Activated naive CD8-positive, alpha-beta T cell treated with anti-CD3 and anti-CD28 coated beads, Interleukin-2, amount 10 ng/mL, durations not matched to agents 7 days and 5 days (primary cell): ENCODE results near the gene NLRC5. TPM values are rescaled to one million over a fixed set of nuclear protein-coding genes. Genes with fewer than 3 reads are reported as not detected.
A peak's percentile ranks its signal among the peaks of the same experiment; 100 is the strongest.
"Not testable (repeated sequence)": the region's sequence is repeated elsewhere in the genome, so short reads cannot be mapped to it uniquely, and the experiment has no call there.

ENCODE experiments used
- ATAC-seq: fragments of 150-1000 bp; cut with Tn5 transposase; one replicate; pipeline ENCODE4 v1.10.0; 2021; ENCODE audit warnings: low read depth, moderate library complexity
- POLR2A ChIA-PET: fragments of 350-600 bp; sonication (Branson Sonifier 250); formaldehyde crosslinking; loops from one replicate; lab custom pipeline; 2021; ENCODE audit warnings: antibody characterized with exemption; lab: Charles Lee
- DNase-seq: peaks from one replicate; pipeline ENCODE4 v3.0.0; 2021
- H3K27ac Mint-ChIP-seq: one replicate; pipeline ENCODE4 v1.8.0; 2022; ENCODE audit warnings: mild to moderate bottlenecking, mixed read lengths
- H3K27me3 Mint-ChIP-seq: one replicate; pipeline ENCODE4 v1.8.0; 2022; ENCODE audit warnings: mild to moderate bottlenecking, moderate library complexity, mixed read lengths
- H3K36me3 Mint-ChIP-seq: one replicate; pipeline ENCODE4 v1.8.0; 2021; ENCODE audit warnings: mild to moderate bottlenecking, mixed read lengths
- H3K4me1 Mint-ChIP-seq: one replicate; pipeline ENCODE4 v1.8.0; 2021; ENCODE audit warnings: mixed read lengths
- H3K4me3 Mint-ChIP-seq: one replicate; pipeline ENCODE4 v1.8.0; 2022; ENCODE audit warnings: mild to moderate bottlenecking, moderate library complexity, mixed read lengths
- H3K9me3 Mint-ChIP-seq: one replicate; pipeline ENCODE4 v1.8.0; 2021; ENCODE audit warnings: mixed read lengths
- total RNA-seq, 2 experiments: library from RNA; stranded (reverse); gene quantifications; one replicate each; pipeline ENCODE4 v1.2.3, GENCODE V29; 2021

Gene NLRC5
- total RNA-seq, 2 experiments from 2014 or later = 401 to 414 TPM

DNA sequence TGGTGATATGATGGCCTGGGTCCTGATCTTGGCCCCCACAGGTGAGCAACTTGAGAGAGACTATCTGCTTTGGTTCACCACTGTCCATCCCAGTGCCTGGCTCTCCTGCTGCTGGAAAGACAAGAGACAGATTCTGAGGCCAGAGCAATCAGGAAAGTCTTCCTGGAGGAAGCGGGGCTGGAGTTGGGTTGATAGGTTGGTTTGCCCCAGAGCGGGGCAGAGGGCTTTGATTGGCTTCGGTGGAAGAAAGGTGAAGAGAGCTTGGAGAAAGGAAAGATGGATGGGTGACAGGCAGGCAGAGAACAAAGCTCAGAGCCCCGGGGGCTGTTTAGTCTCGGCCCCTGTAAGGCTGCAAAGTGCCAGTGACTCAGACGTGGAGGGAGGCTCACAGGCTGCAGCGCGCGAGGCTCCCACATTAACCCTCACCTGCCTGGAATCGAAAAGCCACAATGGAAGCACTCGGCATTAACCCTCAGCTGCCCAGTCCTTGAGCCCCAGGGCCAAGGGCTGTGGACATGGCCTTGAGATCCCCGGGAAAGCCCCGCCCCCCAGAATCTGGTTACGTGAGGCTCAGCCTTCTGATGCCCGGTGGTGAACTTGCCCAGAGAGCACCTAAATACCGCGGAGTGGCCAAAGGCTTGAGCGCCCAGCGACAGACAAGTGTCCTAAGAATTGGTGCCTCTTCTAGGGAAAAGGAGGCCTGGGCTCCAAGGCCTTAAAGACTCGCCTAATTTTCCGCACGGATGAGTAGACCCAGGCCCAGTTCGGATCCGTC lies 102.0 kb downstream of the NLRC5 start:
- Mint-ChIP-seq H3K27ac (peak overlapping the region; percentile 8), H3K27me3 (peaks cover 38% of the 10 kb centered on the region), H3K4me3 (peak overlapping the region; percentile 44), H3K4me1 (peaks cover 2% of the 10 kb centered on the region), H3K9me3 (no peaks in the 10 kb centered on the region), H3K36me3 (no peaks in the 10 kb centered on the region)
- no peak for ATAC-seq
- POLR2A ChIA-PET = interaction anchor here (1.0 to 1.5 kb wide), 4 partner anchors 35 to 96 kb away, joined by 3 to 4 read pairs (median 3); no protein-coding TSS in a partner anchor
- DNase-seq = no peak

DNA sequence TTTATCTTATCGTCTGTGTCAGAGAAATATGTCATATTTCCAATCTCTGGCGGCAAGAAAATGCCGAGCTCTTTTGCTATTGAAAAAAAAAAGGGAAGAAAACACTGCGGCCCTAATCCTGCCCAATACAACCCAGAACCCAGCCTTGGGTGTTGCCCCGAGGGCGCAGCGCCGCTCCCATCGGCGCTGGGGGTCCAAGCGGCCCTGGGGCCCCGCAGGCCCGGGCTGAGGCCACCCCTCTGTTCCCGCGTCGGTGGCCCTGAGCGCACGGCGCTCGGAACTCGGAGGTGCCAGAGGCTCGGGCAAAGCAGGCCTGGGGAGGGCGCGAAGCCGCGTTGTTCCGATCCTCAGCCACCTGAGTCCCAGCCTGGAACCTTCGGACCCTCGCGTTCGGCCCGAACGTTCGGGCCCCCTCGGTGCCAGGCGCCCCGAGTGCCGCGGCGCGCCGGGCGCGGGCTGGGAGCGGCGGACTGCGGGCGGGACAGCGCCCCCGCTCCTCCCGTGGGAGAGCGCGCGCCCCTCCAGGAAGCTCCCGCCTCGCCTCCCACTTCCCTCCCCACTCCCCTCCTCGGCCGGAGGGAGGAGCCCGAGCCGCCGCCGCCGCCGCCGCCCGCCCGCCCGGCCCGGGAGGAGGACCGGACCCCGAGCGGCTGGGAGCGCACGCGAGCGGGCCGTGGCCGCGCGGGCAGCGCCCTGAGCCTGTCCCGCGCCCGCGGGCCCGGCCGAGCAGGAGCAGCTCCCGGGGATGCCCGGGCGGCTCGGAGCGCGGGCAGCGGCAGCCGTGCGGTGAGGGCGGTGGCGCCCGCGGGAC lies 102.8 kb downstream of the NLRC5 start, which contains the start of gene CPNE2:
Gene CPNE2 (plus strand): TSS at position 609 of the 811 bp plus-strand sequence. CDS start 18,160 bp downstream, outside the sequence.
- Mint-ChIP-seq H3K9me3 (no peaks in the 10 kb centered on the region), H3K27me3 (peaks cover 38% of the 10 kb centered on the region), H3K27ac (peak within 1 kb of the TSS; percentile 13), H3K4me1 (peaks cover 4% of the 10 kb centered on the region), H3K4me3 (peak within 1 kb of the TSS; percentile 74), H3K36me3 (no peaks in the 10 kb centered on the region)
- ATAC-seq (peak; percentile 62), DNase-seq (no peak)
- POLR2A ChIA-PET = interaction anchor here (0.7 to 1.8 kb wide), 8 partner anchors 31 to 153 kb away, joined by 3 to 4 read pairs (median 4); partner anchors contain the start of gene ARL2BP

DNA sequence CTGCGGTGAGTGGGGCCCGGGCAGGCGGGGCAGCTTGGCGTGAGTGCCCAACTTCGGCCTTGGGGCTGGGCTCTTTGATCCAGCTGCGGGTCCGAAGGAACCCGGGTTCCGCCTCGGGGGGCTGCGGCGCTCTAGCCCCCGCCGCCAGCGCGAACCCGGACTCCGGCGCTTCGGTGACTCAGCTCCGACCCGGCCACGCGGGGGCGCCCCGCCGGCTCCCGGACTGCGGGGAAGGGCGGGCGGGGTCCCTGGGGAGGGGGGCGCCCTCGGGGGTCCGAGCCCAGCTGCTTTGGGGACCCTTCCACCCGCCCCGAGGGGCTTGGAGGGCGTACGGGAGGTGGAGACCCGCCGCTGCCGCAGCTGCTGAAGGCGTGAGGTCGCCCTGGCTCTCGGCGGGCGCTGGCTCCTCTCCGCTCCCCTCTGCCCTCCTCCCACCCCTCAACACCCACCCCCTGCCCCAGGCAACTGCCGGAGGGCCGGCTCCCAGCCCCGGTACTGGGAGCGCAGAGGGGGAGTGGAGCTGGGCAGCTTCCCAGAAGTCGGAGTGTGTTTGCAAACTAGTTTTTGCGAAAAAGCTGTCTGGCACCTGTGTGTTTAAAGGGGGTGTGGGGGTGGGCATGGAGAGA lies 103.5 kb downstream of the NLRC5 start:
- Mint-ChIP-seq H3K4me3 (peak overlapping the region; percentile 74), H3K27ac (no peak overlapping the region), H3K27me3 (peaks cover 38% of the 10 kb centered on the region), H3K4me1 (peaks cover 5% of the 10 kb centered on the region), H3K36me3 (no peaks in the 10 kb centered on the region), H3K9me3 (no peaks in the 10 kb centered on the region)
- POLR2A ChIA-PET = interaction anchor here (0.7 to 1.8 kb wide), 7 partner anchors 31 to 153 kb away, joined by 3 to 5 read pairs (median 4); partner anchors contain the start of gene ARL2BP
- DNase-seq (peak; percentile 81), ATAC-seq (peak; percentile 66)

DNA sequence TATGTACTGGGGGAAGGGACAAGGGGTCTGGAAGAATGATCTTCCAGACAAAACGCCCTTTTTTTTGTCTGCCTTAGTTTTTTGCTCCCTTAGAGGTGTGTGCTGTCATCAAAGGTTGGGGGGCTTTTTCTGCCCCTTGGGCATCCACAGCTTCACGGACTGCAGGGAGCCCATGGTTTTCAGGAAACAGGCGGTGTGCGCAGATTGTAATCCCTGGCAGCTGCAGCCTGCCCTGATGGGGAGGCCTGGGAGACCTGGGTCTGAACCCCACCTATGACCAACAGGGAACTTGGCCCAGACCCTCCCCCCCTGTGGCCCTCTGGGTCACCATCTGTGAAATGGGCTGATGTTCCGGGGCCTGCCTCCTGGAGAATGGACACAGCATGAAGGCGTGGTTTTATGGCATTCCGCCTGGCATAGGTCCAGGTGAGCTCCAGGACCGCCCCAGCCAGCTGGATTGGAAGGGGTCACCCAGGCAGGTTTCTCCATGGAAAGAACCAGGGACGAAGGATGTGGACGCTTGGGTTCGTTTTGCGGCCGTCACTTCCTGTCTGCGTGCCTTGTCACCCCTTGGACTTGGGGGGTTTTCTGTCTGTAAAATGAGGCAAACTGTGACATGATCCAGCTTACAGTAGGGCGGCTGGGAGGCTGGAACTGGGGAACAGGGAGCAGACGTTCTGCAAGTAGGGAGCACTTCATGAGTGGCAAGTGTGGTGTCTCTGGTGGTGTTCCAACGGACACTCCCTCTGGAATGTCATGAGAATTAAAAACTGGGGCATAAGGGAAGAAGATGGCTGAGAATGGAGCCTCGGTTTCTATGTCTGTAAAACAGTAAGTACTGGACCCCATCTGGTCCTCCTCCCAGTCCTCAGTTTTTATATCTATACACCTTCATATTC lies 104.6 kb downstream of the NLRC5 start:
- Mint-ChIP-seq H3K36me3 (no peaks in the 10 kb centered on the region), H3K9me3 (no peaks in the 10 kb centered on the region), H3K4me3 (peak overlapping the region; percentile 74), H3K27me3 (peaks cover 37% of the 10 kb centered on the region), H3K27ac (peak overlapping the region; percentile 27), H3K4me1 (peaks cover 9% of the 10 kb centered on the region)
- no peak for DNase-seq
- ATAC-seq = no peak
- POLR2A ChIA-PET = interaction anchor here (0.6 to 1.8 kb wide), 6 partner anchors 11 to 47 kb away, joined by 3 to 5 read pairs (median 4); no protein-coding TSS in a partner anchor

DNA sequence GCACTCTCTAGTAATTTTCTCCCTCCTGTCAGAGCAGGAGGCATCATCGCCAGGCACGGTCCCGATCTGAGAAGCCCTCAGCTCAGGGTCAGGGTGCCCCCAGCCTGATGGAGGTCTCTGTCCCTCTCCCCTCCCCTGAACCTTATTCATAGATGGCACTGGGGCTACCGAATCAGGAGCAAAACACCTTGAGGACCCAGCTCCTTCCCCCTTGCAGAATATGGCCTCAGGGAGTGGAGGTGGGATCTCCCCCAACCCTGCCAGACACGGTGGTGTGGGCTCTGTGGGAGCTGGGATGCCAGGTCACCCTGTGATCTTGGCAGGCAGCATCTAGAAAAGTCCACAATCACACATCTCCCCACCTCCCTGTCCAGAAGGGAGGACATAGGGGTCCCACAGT lies 105.6 kb downstream of the NLRC5 start:
- ATAC-seq (no peak), DNase-seq (no peak)
- Mint-ChIP-seq H3K36me3 (no peaks in the 10 kb centered on the region), H3K4me3 (no peak overlapping the region), H3K27me3 (peaks cover 31% of the 10 kb centered on the region), H3K4me1 (peaks cover 9% of the 10 kb centered on the region), H3K9me3 (no peaks in the 10 kb centered on the region), H3K27ac (no peak overlapping the region)
- POLR2A ChIA-PET = no interaction called here

DNA sequence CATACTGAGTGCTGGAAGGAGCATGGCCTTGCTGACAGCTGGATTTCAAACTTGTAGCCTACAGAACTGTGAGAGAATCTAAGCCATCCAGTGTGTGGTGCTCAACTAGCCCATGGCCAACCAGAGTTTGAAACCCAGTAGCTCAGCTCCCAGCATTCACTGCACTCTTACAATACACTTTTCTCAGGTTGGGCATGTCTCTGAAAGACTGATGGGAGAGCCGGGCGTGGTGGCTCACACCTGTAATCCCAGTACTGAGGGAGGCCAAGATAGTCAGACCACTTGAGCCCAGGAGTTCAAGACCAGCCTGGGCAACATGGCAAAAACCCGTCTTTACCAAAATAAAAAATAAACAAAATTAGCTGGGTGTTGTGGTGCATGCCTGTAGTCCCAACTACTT lies 106.8 kb downstream of the NLRC5 start:
- Mint-ChIP-seq H3K27me3 (peaks cover 21% of the 10 kb centered on the region), H3K4me3 (no peak overlapping the region), H3K4me1 (peaks cover 10% of the 10 kb centered on the region), H3K9me3 (no peaks in the 10 kb centered on the region), H3K36me3 (no peaks in the 10 kb centered on the region), H3K27ac (no peak overlapping the region)
- DNase-seq = no peak
- no peak for ATAC-seq
- POLR2A ChIA-PET = no interaction called here

DNA sequence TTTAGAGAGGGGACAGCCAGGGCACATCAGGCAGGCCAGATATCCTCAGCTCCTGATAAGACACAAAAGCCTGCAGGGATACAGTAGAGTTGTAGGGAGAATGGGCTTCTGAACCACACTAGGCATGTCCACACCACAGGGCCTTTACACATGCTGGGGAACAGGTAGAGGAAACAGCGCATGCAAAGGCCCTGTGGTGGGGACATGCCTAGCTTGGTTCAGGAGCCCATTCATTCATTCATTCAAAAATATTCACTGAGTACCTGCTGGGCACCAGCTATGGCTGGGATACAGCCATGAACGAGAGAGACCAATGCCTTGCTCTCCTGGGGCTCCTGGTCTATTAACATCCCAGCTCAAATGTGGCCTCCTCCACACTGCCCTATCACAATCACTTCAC lies 107.4 kb downstream of the NLRC5 start:
- no peak for ATAC-seq

DNA sequence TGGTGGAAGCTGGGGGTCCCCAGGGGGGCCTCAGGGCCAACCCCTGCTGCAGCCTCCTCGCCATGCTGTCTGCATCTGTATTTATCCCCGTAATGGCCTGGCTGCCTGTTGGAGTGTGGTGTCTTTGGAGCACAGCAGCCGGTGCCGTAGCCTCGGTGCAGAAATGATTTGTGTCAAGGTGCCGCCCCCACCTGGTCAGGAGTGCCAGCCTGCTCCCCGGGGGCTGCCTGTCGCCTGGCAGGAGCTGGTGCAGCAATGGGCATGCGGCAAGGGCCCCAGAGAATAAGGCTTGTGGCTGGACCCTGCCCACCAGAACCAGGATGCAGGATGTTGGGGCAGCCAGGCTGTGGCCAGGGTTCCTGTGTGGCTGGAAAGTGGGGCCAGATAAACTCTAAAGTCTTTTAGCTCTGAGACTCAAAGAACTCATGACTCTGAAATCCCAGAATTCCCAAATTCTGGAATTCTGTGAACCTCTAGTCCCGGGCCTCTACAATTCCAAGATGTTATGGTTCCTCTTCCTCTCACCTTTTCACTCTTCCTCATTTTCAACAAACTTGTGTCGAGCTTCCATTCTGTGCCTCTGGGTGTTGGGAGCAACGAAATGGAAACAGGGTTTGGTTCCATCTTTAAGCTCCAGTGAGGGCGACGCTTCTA lies 109.0 kb downstream of the NLRC5 start:
- H3K4me3 Mint-ChIP-seq = no peak overlapping the region
- H3K9me3 Mint-ChIP-seq = no peaks in the 10 kb centered on the region
- no peaks in the 10 kb centered on the region for H3K36me3 Mint-ChIP-seq
- DNase-seq (no peak), ATAC-seq (no peak)
- H3K27me3 Mint-ChIP-seq = peaks cover 13% of the 10 kb centered on the region
- POLR2A ChIA-PET = interaction anchor here (0.7 kb wide), 1 partner anchor 11 kb away, joined by 3 read pairs; no protein-coding TSS in a partner anchor
- H3K4me1 Mint-ChIP-seq = peaks cover 9% of the 10 kb centered on the region
- no peak overlapping the region for H3K27ac Mint-ChIP-seq

More for the DNA sequence above, 107.4 kb downstream of the NLRC5 start:
- POLR2A ChIA-PET = no interaction called here
- Mint-ChIP-seq H3K27me3 (peaks cover 15% of the 10 kb centered on the region), H3K27ac (no peak overlapping the region), H3K4me3 (no peak overlapping the region), H3K9me3 (no peaks in the 10 kb centered on the region), H3K36me3 (no peaks in the 10 kb centered on the region), H3K4me1 (peaks cover 10% of the 10 kb centered on the region)
- no peak for DNase-seq

DNA sequence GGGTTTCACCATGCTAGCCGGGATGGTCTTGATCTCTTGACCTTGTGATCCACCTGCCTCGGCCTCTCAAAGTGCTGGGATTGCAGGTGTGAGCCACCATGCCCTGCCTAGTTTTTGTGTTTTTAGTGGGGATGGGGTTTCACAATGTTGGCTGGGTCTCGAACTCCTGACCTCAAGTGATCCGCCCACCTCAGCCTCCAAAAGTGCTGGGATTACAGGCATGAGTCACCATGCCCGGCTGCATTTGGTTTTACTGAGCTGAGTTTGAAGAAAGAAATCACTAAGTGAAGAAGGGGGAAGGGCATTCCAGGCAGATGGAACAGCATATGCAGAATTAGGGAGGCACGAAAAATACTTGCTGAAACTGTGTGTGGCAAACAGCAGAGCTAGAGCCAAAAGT lies 110.6 kb downstream of the NLRC5 start:
- not testable (repeated sequence) for ATAC-seq, H3K36me3 Mint-ChIP-seq, DNase-seq, H3K9me3 Mint-ChIP-seq, H3K27ac Mint-ChIP-seq, H3K4me3 Mint-ChIP-seq, H3K27me3 Mint-ChIP-seq
- H3K4me1 Mint-ChIP-seq = peaks cover 15% of the 10 kb centered on the region
- POLR2A ChIA-PET = interaction anchor here (0.7 kb wide), 1 partner anchor 159 kb away, joined by 6 read pairs; no protein-coding TSS in a partner anchor

DNA sequence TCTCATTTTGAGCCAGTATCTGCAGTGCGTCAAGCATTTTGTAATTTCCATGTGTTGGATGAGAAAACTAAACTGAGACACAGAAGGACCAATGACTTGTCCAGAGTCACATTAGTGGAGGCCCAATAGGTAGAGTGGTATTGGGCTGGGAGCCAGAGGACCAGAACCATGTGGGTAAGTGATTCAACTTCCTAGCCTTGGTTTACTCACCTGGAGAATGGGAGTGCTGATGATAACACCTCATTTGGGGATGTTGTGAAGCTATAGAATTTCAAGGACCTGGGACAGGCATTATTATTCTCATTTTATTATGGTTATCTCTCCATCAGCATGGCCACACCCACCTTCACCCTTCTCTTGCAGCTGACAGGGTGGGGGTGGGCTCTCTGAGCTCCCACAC lies 111.1 kb downstream of the NLRC5 start:
- no peak overlapping the region for H3K27ac Mint-ChIP-seq
- H3K36me3 Mint-ChIP-seq = no peaks in the 10 kb centered on the region
- ATAC-seq (no peak), DNase-seq (no peak)
- peaks cover 16% of the 10 kb centered on the region for H3K4me1 Mint-ChIP-seq
- no peak overlapping the region for H3K4me3 Mint-ChIP-seq
- H3K27me3 Mint-ChIP-seq = no peaks in the 10 kb centered on the region
- POLR2A ChIA-PET = no interaction called here
- H3K9me3 Mint-ChIP-seq = no peaks in the 10 kb centered on the region

DNA sequence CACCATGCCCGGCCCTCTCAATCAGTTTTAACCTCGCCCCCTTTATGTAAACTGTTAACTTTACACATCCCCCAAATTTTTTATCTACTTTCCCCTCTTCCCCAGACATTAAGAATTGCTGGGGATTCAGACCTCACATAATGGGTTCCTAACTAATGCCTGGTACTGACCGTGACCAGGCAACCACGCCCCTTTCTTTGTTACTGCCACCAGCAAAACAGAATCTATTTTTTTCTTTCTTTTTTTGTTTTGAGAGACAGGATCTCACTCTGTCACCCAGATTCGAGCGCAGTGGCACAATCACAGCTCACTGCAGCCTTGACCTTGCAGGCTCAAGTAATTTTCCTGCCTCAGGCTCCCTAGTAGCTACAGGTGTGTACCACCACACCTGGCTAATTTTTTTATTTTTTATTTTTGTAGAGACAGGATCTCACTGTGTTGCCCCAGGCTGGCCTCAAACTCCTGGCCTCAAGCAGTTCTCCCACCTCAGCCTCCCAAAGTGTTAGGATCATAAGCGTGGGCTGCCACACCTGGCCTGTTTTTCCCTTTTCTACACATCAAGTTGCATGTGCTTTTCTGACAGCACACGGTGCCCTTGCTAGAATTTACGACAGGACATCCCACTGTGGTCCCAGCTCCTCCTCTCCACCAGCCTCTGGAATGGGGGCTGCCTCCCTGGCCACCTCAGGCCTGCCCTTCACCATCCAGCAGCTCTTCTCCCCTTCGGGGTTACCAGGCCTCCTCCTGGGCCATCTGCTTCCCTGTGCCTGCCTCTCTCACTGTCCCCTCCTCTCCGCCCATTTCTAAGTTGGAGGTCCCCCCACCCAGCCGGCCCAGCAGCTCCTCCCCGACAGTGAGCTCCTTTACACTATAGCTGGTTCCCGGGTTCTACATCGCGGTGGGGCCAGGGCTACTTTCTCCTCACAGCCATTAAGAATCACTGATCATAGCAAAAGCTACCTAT lies 113.8 kb downstream of the NLRC5 start:
- ATAC-seq (no peak), DNase-seq (no peak)
- Mint-ChIP-seq H3K36me3 (no peaks in the 10 kb centered on the region), H3K27ac (peak overlapping the region; percentile 25), H3K27me3 (no peaks in the 10 kb centered on the region), H3K4me1 (peaks cover 20% of the 10 kb centered on the region), H3K4me3 (no peak overlapping the region), H3K9me3 (no peaks in the 10 kb centered on the region)
- POLR2A ChIA-PET = interaction anchor here (0.6 to 1.5 kb wide), 3 partner anchors 25 to 82 kb away, joined by 3 to 4 read pairs (median 3); partner anchors contain the start of gene PSME3IP1
